HCT116 (cell line): ENCODE results near the gene MTFR1L. TPM values are rescaled to one million over a fixed set of nuclear protein-coding genes. Genes with fewer than 3 reads are reported as not detected.

Experiments
- ATAC-seq: fragments of 200-7000 bp; cut with Tn5 transposase; 2 replicates; pipeline ENCODE4 v1.9.1; 2020; ENCODE audit warnings: mild to moderate bottlenecking, moderate library complexity
- BruUV-seq: library from RNA; stranded (reverse); fragments of 400-500 nt; replicated peaks from 2 replicates; lab custom pipeline; 2021; lab: Mats Ljungman, UMichigan
- CTCF ChIA-PET: fragments of 300-600 bp; sonication (Branson Sonifier 250); formaldehyde crosslinking; loops from one replicate; lab custom pipeline; 2021; ENCODE audit warnings: antibody characterized with exemption; lab: Charles Lee
- POLR2A ChIA-PET: fragments of 300-600, 350-600 bp; sonication (Branson Sonifier 250); formaldehyde crosslinking; loops from one replicate; lab custom pipeline; 2021; ENCODE audit warnings: antibody characterized with exemption; lab: Charles Lee
- RAD21 ChIA-PET, 2 experiments: fragments of 300-600 bp; sonication (Branson Sonifier 250); formaldehyde crosslinking; loops; one replicate each; lab custom pipeline; 2023; ENCODE audit warnings: low total read pairs in 2 of 2; ENCODE audit not compliant: uncharacterized antibody in 2 of 2, unreplicated experiment in 2 of 2, low non-redundant PET in 1 of 2; lab: Charles Lee
- DNase-seq: peaks from one replicate; pipeline ENCODE4 v3.0.0-alpha.2; 2010; ENCODE audit warnings: low read depth, low spot score
- H2AFZ ChIP-seq: fragments of 200-600 bp; shearing (Covaris generic), sonication (generic); 2 replicates; pipeline ENCODE4 v1.6.1; 2017; ENCODE audit warnings: low read depth, mixed run types, mixed read lengths, antibody characterized with exemption, low read length; ENCODE audit not compliant: poor library complexity, severe bottlenecking
- H3K27ac ChIP-seq: 2 replicates; pipeline ENCODE4 v1.5.1; 2012; ENCODE audit warnings: low read depth, low read length
- H3K27me3 ChIP-seq: fragments of 200-600 bp; sonication (generic); 2 replicates; pipeline ENCODE4 v1.6.1; 2016; ENCODE audit warnings: mixed run types, low read length, mixed read lengths; ENCODE audit not compliant: insufficient read depth
- H3K36me3 ChIP-seq, 2 experiments: fragments of 200-500 bp in 1 of 2; fragments of 200-600 bp in 1 of 2; sonication (Bioruptor generic) in 1 of 2; sonication (generic) in 1 of 2; 2 replicates each; pipeline versions ENCODE4 v1.5.1 to v1.6.1; 2014 to 2016; ENCODE audit warnings: low read length in 2 of 2, inconsistent platforms in 1 of 2, mixed read lengths in 1 of 2, mixed run types in 1 of 2; ENCODE audit not compliant: insufficient read depth in 2 of 2, control insufficient read depth in 1 of 2
- H3K4me1 ChIP-seq, 2 experiments: fragments of 200-600 bp in 1 of 2; sonication (generic) in 1 of 2; 2 replicates each; pipeline versions ENCODE4 v1.5.1 to v1.6.1; 2012 to 2017; ENCODE audit warnings: low read length in 2 of 2, inconsistent platforms in 1 of 2, mild to moderate bottlenecking in 1 of 2, mixed read lengths in 1 of 2, mixed run types in 1 of 2, moderate library complexity in 1 of 2; ENCODE audit not compliant: insufficient read depth in 2 of 2, control insufficient read depth in 1 of 2
- H3K4me2 ChIP-seq: fragments of 200-600 bp; sonication (generic); 2 replicates; pipeline ENCODE4 v1.6.1; 2017; ENCODE audit warnings: mixed run types, low read length, mixed read lengths
- H3K4me3 ChIP-seq, 2 experiments: fragments of 200-600 bp in 1 of 2; sonication (generic) in 1 of 2; replicated peaks in 1 of 2; 2 replicates each; pipeline ENCODE4 v1.5.1; 2011 to 2016; ENCODE audit warnings: low read length in 2 of 2, control low read depth in 1 of 2, low read depth in 1 of 2, mild to moderate bottlenecking in 1 of 2, mixed read lengths in 1 of 2, mixed run types in 1 of 2
- H3K79me2 ChIP-seq: fragments of 200-600 bp; sonication (generic); 2 replicates; pipeline ENCODE4 v1.6.1; 2017; ENCODE audit warnings: mild to moderate bottlenecking, mixed run types, low read length, moderate library complexity, mixed read lengths; ENCODE audit not compliant: insufficient read depth
- H3K9ac ChIP-seq: fragments of 200-600 bp; sonication (generic); 2 replicates; pipeline ENCODE4 v1.6.1; 2016; ENCODE audit warnings: low read length, mixed read lengths
- H3K9me2 ChIP-seq: fragments of 200-600 bp; sonication (generic), shearing (Covaris generic); 2 replicates; pipeline ENCODE4 v1.6.1; 2017; ENCODE audit warnings: mixed run types, mild to moderate bottlenecking, moderate library complexity; ENCODE audit not compliant: insufficient read depth
- H3K9me3 ChIP-seq, 2 experiments: fragments of 200-500 bp in 1 of 2; fragments of 200-600 bp in 1 of 2; sonication (Bioruptor generic) in 1 of 2; sonication (generic) in 1 of 2; 2 replicates each; pipeline ENCODE4 v1.6.1; 2014 to 2017; ENCODE audit warnings: low read length in 2 of 2, mixed read lengths in 2 of 2, inconsistent platforms in 1 of 2, low read depth in 1 of 2, mild to moderate bottlenecking in 1 of 2, mixed run types in 1 of 2, moderate library complexity in 1 of 2; ENCODE audit not compliant: control insufficient read depth in 1 of 2, insufficient read depth in 1 of 2
- H4K20me1 ChIP-seq: fragments of 200-600 bp; sonication (generic), shearing (Covaris generic); 2 replicates; pipeline ENCODE4 v1.6.1; 2017; ENCODE audit warnings: mixed run types, mild to moderate bottlenecking, moderate library complexity; ENCODE audit not compliant: insufficient read depth
- SIN3A ChIP-seq: IDR thresholded peaks from 2 replicates; pipeline ENCODE4 v1.6.1; 2012; ENCODE audit warnings: low read depth
- intact Hi-C: fragments of 100-400 bp; cut with micrococcal nuclease; formaldehyde crosslinking; loops from 2 replicates; pipeline ENCODE4 v1.10.0; 2022
- total RNA-seq: library from RNA; stranded (reverse); gene quantifications from one replicate; pipeline ENCODE4 v1.2.1, GENCODE V29; 2021; ENCODE audit not compliant: unreplicated experiment

Gene MTFR1L
- total RNA-seq, 1 experiment from 2014 or later, result 35.8 TPM

GRCh38 chr1:25881266-25881665 is 61.5 kb downstream of the MTFR1L start:
- Histone ChIP-seq H3K9me2 (no peaks in the 10 kb centered on the region), H3K9me3 (no peaks in the 10 kb centered on the region), H3K27ac (no peak overlapping the region), H3K9ac (no peak overlapping the region), H3K4me2 (no peak overlapping the region), H3K27me3 (no peaks in the 10 kb centered on the region), H3K36me3 (no peaks in the 10 kb centered on the region), H3K4me3 (no peak overlapping the region), H3K79me2 (no peaks in the 10 kb centered on the region), H3K4me1 (peaks cover 4 to 11% of the 10 kb centered on the region in 2 experiments), H2AFZ (no peak overlapping the region), H4K20me1 (no peaks in the 10 kb centered on the region)
- POLR2A ChIA-PET, result interaction anchor here (1.1 kb wide), 1 partner anchor 9 kb away, joined by 5 read pairs; no protein-coding TSS in a partner anchor
- no peak for DNase-seq
- intact Hi-C loops, result no loop called here
- CTCF ChIA-PET, result no interaction called here
- RAD21 ChIA-PET, result no interaction called here
- ATAC-seq, result no peak
- BruUV-seq, result no TSS peak
- TF ChIP-seq SIN3A, result no peak

Other genes starting within 250 kb of the MTFR1L start
- 1.2 TPM for gene MAN1C1, start 203.2 kb upstream of the MTFR1L start, total RNA-seq
- 85.1 TPM for gene SELENON, start 19.8 kb upstream of the MTFR1L start, total RNA-seq
- 12.1 TPM for gene AUNIP, start 39.5 kb downstream of the MTFR1L start, total RNA-seq
- gene PAQR7, start 55.8 kb downstream of the MTFR1L start, total RNA-seq, result 13.1 TPM
- gene STMN1, start 86.5 kb downstream of the MTFR1L start, total RNA-seq, result 368 TPM
- 13.0 TPM for gene PAFAH2, start 178.1 kb downstream of the MTFR1L start, total RNA-seq
- 0.15 TPM for gene EXTL1, start 201.8 kb downstream of the MTFR1L start, total RNA-seq
- gene SLC30A2, start 226.2 kb downstream of the MTFR1L start, total RNA-seq, result not detected
- gene TRIM63, start 247.7 kb downstream of the MTFR1L start, total RNA-seq, result not detected